ENCODE measurements around the gene SPEM2. TPM values are rescaled to one million over a fixed set of nuclear protein-coding genes. Genes with fewer than 3 reads are reported as not detected.

SPEM2 gene
- total and polyA plus RNA-seq, 2 of the 8 experiments (the other 6 are each of a cell fraction or from before 2014, with no cell fraction given): 0.03 TPM; not detected in 1

DNA sequence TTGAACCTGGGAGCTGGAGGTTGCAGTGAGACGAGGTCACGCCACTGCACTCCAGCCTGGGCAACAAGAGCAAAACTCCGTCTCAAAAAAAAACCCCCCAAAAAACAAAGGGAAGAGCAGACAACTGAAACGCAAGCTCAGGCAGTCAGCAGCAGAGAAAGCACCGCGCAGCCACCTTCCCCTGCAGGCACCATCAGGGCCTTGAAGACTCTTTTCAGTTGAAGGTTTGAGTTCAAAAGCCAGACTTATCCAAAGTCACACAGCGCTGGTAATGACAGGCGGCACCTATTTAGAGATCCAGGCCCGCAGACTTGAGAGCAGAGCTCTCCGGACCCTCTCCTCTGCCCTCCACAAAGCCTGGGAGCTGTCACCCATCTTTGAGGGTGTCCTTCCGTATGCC, 42.9 kb downstream of the SPEM2 start (continued):
- TF ChIP-seq RXRA (IDR thresholded peaks at IDR 0.05; ENCODE audit: insufficient read depth, low read depth, low read length) (no peak), CREB1 (IDR thresholded peaks at IDR 0.05) (no peak), RBBP5 (IDR thresholded peaks at IDR 0.05; ENCODE audit: borderline replicate concordance, low read depth, low read length) (no peak), KDM4A (IDR thresholded peaks at IDR 0.05; ENCODE audit: low read depth, low read length, severe bottlenecking) (no peak), SIRT6 (IDR thresholded peaks at IDR 0.05; ENCODE audit: low read length) (no peak), JUN (IDR thresholded peaks at IDR 0.05; ENCODE audit: low read depth, low read length) (no peak), SIN3A (conservative IDR thresholded peaks at IDR 0.05 in 1 of 2, IDR thresholded peaks at IDR 0.05 in 1 of 2; ENCODE audit: low read depth in 1 of 2, low read length in 2 of 2) (no peak)

All from H1 (cell line).